HG03039 (cell line): Measurements from ENCODE around the gene NLRP10.

Source experiments
- ATAC-seq: cut with Tn5 transposase; IDR thresholded peaks from one replicate; pipeline ENCODE4 v1.9.1; 2021; ENCODE audit warnings: mild to moderate bottlenecking, moderate library complexity; ENCODE audit not compliant: unreplicated experiment

NLRP10 gene

GRCh38 chr11:7974668-7975067 lies 9.4 kb upstream of the NLRP10 start:
- no peak for ATAC-seq

GRCh38 chr11:7973011-7973410 lies 7.8 kb upstream of the NLRP10 start:
- no peak for ATAC-seq

- ATAC-seq, result no peak
These were observed 6.6 kb upstream of the NLRP10 start for GRCh38 chr11:7971846-7972245.

- no peak for ATAC-seq
These were observed 4.8 kb upstream of the NLRP10 start for GRCh38 chr11:7969756-7970646.

- no peak for ATAC-seq
These were observed 3.4 kb upstream of the NLRP10 start for GRCh38 chr11:7968686-7969085.

GRCh38 chr11:7967826-7968225 lies 2.6 kb upstream of the NLRP10 start:
- no peak for ATAC-seq

DNA sequence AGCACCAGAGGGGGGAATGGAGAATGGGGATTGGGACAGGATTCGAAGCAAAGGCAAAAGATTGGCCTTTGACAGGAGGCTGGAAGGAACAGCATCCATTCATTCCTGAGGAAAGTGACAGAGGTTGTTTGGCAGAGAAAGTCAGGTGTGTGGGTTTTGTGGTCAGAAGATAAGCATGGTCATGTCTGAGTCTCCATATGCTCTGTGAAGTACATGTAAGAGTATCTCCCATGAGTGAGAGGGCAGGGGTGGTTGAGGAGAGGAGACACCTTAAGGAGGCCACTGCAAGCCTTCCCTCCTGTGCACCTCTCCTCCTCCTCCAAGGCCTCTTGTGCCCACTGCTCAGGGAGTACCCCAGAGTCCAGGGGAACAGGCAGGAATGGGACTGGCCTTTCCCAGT lies 1.9 kb upstream of the NLRP10 start:
- no peak for ATAC-seq

DNA sequence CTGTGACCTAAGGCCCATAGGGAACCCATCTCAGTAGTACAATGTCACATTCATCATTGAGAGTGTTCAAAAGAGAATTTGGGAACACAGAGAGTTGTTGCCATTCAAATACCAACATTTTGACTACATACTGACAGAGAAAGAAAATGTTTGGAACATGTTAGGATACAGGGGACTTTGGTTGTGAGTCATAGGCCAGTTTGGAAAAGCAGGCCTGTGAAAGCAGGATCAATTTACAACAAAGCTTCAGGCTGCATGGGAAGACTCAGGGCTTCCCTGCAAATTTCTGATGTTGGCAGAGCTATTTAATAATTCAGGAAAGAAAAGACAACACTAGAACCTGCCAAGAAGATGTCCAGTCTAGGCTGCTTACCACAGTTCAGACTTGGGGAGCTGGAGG lies 374 bp downstream of the NLRP10 start:
- ATAC-seq, result no peak

- ATAC-seq, result no peak
These were observed 986 bp downstream of the NLRP10 start for GRCh38 chr11:7964261-7964660.

DNA sequence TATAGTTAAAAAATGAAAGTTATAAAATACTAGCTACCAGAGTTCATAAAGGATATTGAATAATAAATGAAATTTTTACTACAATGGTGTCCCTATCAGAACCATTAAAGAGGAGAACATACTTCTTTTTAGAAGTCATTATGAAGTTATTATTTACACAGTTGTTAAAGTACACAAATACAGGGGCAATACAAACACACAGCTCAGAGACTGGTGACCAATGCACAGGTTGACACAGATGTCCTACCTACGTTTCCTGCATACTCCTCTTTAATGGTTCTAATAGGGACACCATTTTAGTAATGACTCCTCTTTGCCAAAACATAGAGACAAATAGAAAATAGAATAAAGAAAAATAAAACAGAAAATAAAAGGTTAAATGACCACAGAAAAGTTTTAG lies 10.1 kb downstream of the NLRP10 start:
- no peak for ATAC-seq

GRCh38 chr11:7949934-7950333 lies 15.3 kb downstream of the NLRP10 start:
- no peak for ATAC-seq

DNA sequence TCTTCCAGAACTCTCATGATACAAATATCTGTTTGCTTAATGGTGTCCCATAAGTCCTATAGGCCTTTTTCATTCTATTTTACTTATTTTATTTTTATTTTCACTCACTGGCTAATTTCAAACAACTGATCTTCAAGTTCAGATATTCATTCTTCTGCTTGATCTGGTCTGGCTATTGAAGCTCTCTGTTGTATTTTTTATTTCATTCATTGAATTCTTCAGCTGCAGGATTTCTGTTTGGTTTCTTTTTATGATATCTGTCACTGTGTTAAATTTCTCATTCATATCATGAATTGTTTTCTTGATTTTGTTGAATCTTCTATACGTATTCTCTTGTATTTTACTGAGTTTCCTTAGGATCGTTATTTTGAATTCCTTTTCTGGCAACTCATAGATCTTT lies 21.1 kb downstream of the NLRP10 start:
- no peak for ATAC-seq

DNA sequence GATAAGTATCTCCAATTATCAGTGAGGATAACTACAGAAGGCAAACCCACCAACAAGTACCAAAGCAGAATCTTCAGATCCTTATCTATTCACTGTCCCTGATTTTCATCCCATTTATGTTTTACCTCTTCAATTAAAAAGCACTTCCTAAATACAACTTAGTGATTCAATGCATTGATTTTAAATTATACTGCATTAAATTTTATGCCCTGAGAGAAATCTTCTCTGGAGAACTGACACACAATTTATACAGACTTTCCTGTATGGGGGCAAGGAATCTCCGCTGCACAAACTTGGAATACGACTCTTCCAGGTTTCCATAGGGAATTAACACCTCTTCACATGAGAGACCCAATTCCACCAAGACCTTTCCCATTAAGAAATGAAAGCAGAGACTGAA lies 23.6 kb downstream of the NLRP10 start, which contains the start of gene OR10A3:
Gene OR10A3, minus strand, starts transcription at position 101 of the 400 bp plus-strand sequence. CDS start 2,188 bp downstream, outside the sequence.
- no peak for ATAC-seq

- no peak for ATAC-seq
These were observed 24.1 kb downstream of the NLRP10 start for GRCh38 chr11:7941146-7941545.

- ATAC-seq, result no peak
These were observed 28.6 kb downstream of the NLRP10 start for GRCh38 chr11:7936615-7937014.

DNA sequence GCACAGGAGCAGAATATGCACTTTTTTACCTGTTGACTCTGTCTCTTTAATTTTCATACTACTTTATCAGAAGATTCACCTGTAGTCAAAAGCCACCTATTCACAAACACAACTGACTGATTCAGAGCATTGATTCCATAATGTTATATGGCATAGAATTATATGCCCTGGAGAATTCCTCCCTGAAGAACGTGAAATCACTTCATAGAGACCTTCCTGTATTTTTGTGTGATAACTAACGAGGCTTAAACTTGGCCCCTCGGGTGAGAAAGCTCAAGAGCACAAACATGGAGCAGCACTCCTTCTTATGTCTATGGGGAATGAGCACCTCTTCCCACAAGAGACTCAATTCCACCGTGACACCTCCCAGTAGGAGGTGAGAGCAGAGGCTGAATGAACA lies 34.1 kb downstream of the NLRP10 start, which contains the start of gene OR10A6:
Gene OR10A6, minus strand, starts transcription at position 101 of the 400 bp plus-strand sequence. CDS start 2,606 bp downstream, outside the sequence.
- no peak for ATAC-seq

GRCh38 chr11:7927635-7928034 lies 37.6 kb downstream of the NLRP10 start:
- ATAC-seq, result no peak

- ATAC-seq, result no peak
These were observed 40.7 kb downstream of the NLRP10 start for GRCh38 chr11:7924536-7924935.

GRCh38 chr11:7918141-7918540 lies 47.1 kb downstream of the NLRP10 start:
- ATAC-seq, result no peak
